Neural crest cell (in vitro differentiated cells): ENCODE results near the gene POPDC2. TPM values are rescaled to one million over a fixed set of nuclear protein-coding genes. Genes with fewer than 3 reads are reported as not detected.

Experiments used
- DNase-seq: peaks from one replicate; pipeline ENCODE4 v3.0.0; 2021; ENCODE audit warnings: low read depth, mixed read lengths, low spot score
- H3K27ac Mint-ChIP-seq: one replicate; pipeline ENCODE4 v1.8.0; 2021; ENCODE audit warnings: mild to moderate bottlenecking, mixed read lengths; ENCODE audit not compliant: unreplicated experiment
- H3K27me3 Mint-ChIP-seq: 2 replicates; pipeline ENCODE4 v1.8.0; 2021; ENCODE audit warnings: low read depth, mild to moderate bottlenecking, mixed read lengths
- H3K36me3 Mint-ChIP-seq: 2 replicates; pipeline ENCODE4 v1.8.0; 2021; ENCODE audit warnings: low read depth, mild to moderate bottlenecking, mixed read lengths
- H3K4me1 Mint-ChIP-seq: 2 replicates; pipeline ENCODE4 v1.8.0; 2021; ENCODE audit warnings: mixed read lengths
- H3K4me3 Mint-ChIP-seq: one replicate; pipeline ENCODE4 v1.8.0; 2021; ENCODE audit warnings: mild to moderate bottlenecking, mixed read lengths
- H3K9me3 Mint-ChIP-seq: 2 replicates; pipeline ENCODE4 v1.8.0; 2021; ENCODE audit warnings: mixed read lengths
- CTCF ChIP-seq: fragments of 200-600 bp; sonication (generic); conservative IDR thresholded peaks from 2 replicates; pipeline ENCODE4 v1.5.0; 2021; ENCODE audit warnings: antibody characterized with exemption, mild to moderate bottlenecking
- total RNA-seq: library from RNA; stranded (reverse); gene quantifications from 2 replicates; pipeline ENCODE4 v1.2.1, GENCODE V29; 2021

The POPDC2 gene
- total RNA-seq, 1 donor from 2014 or later: 2.8 TPM

- Mint-ChIP-seq H3K4me1 (peaks cover 2% of the 10 kb centered on the region), H3K27me3 (no peaks in the 10 kb centered on the region), H3K27ac (no peak overlapping the region), H3K4me3 (no peak overlapping the region), H3K9me3 (no peaks in the 10 kb centered on the region), H3K36me3 (peaks cover 2% of the 10 kb centered on the region)
- no peak for TF ChIP-seq CTCF
- no peak for DNase-seq
Observed at GRCh38 chr3:119664850-119665379, 4.5 kb upstream of the POPDC2 start.

DNA sequence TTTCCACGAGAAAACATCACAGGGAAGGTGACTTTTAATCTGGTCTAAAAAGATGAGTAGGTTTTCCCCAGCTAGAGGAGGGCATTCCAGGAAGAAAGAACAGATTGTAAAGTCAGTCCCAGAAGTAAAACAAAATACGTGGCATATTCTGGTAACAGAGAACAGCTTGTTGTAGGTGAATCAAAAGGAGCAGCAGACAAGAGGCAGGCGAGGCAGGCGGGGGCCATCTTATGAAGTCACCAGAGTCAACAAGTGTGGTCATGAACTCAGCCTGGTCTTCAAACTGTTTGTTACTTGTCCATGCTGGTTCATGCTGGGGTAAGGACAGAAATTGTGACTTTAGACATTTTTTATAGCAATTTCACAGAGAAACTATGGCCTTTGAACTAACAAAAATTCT lies 4.0 kb upstream of the POPDC2 start:
- no peaks in the 10 kb centered on the region for H3K36me3 Mint-ChIP-seq
- no peaks in the 10 kb centered on the region for H3K9me3 Mint-ChIP-seq
- no peak overlapping the region for H3K4me3 Mint-ChIP-seq
- H3K4me1 Mint-ChIP-seq: no peaks in the 10 kb centered on the region
- no peak overlapping the region for H3K27ac Mint-ChIP-seq
- no peak for TF ChIP-seq CTCF
- H3K27me3 Mint-ChIP-seq: no peaks in the 10 kb centered on the region
- DNase-seq: no peak

GRCh38 chr3:119663885-119664284 lies 3.5 kb upstream of the POPDC2 start:
- no peak overlapping the region for H3K27ac Mint-ChIP-seq

GRCh38 chr3:119662604-119663373 lies 2.4 kb upstream of the POPDC2 start:
- no peak for TF ChIP-seq CTCF
- Mint-ChIP-seq H3K36me3 (no peaks in the 10 kb centered on the region), H3K27ac (no peak overlapping the region), H3K27me3 (no peaks in the 10 kb centered on the region), H3K4me1 (no peaks in the 10 kb centered on the region), H3K4me3 (no peak overlapping the region), H3K9me3 (no peaks in the 10 kb centered on the region)
- no peak for DNase-seq

More at GRCh38 chr3:119663885-119664284, 3.5 kb upstream of the POPDC2 start:
- TF ChIP-seq CTCF: no peak
- Mint-ChIP-seq H3K4me1 (no peaks in the 10 kb centered on the region), H3K9me3 (no peaks in the 10 kb centered on the region), H3K27me3 (no peaks in the 10 kb centered on the region), H3K36me3 (no peaks in the 10 kb centered on the region), H3K4me3 (no peak overlapping the region)
- no peak for DNase-seq

DNA sequence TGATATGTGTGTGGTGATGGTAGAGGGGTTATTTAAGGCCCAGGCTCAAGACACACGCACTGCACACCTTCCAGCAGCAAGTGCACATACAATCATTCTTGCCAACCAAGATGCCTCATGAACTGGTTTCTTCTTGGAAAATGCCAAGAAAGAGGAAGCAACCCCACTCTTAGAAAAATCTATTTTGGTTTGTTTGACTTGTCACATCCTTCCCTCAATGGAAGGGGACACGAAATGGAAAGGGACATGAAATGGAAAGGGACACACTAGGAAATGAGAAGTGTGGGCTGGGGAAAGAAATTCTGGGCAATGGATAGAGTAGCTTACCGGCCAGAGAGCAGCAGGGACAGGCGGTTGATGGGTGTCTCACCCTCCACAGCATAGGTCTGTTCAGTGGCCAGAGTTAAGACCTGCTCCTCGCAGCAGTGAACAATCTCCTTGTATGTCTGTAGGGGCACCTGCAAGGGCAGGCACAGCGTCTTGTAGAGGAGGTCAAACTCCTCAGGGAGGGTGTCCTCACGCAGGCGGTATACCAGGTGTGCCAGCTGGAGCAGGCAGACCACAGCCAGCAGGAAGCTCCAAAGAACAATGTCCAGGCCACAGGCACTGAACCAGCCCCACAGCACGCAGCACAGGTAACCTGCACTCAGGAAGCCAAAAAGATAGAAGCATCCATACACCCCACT lies 640 bp downstream of the POPDC2 start:
- peak overlapping the region; percentile 28 for H3K27ac Mint-ChIP-seq
- no peaks in the 10 kb centered on the region for H3K9me3 Mint-ChIP-seq

More for the DNA sequence above, 640 bp downstream of the POPDC2 start:
- H3K27me3 Mint-ChIP-seq: no peaks in the 10 kb centered on the region
- no peak overlapping the region for H3K4me3 Mint-ChIP-seq
- no peak for DNase-seq
- H3K4me1 Mint-ChIP-seq: no peaks in the 10 kb centered on the region
- TF ChIP-seq CTCF: no peak
- H3K36me3 Mint-ChIP-seq: no peaks in the 10 kb centered on the region
